GM10248 (cell line): ENCODE measurements around the gene RAD23A.

Experiments used
- CTCF ChIA-PET: fragments of 300-600 bp; sonication (Branson Sonifier 250); formaldehyde crosslinking; extraction: SDS; loops from one replicate; lab custom pipeline; 2021; ENCODE audit warnings: antibody characterized with exemption; lab: Yijun Ruan, JAX
- POLR2A ChIA-PET: fragments of 350-650 bp; sonication (Branson Sonifier 250); formaldehyde crosslinking; extraction: SDS; loops from one replicate; lab custom pipeline; 2020; ENCODE audit warnings: antibody characterized with exemption; lab: Yijun Ruan, JAX
- DNase-seq: peaks from one replicate; pipeline ENCODE4 v3.0.0; 2012; ENCODE audit errors: extremely low spot score
- TF ChIP-seq, protein P1 (sequence below): IDR thresholded peaks from 2 replicates; pipeline ENCODE4 v1.5.1; 2012; ENCODE audit warnings: mild to moderate bottlenecking, low read depth; ENCODE audit errors: extremely low read depth, missing control alignments, control extremely low read depth

RAD23A gene

DNA sequence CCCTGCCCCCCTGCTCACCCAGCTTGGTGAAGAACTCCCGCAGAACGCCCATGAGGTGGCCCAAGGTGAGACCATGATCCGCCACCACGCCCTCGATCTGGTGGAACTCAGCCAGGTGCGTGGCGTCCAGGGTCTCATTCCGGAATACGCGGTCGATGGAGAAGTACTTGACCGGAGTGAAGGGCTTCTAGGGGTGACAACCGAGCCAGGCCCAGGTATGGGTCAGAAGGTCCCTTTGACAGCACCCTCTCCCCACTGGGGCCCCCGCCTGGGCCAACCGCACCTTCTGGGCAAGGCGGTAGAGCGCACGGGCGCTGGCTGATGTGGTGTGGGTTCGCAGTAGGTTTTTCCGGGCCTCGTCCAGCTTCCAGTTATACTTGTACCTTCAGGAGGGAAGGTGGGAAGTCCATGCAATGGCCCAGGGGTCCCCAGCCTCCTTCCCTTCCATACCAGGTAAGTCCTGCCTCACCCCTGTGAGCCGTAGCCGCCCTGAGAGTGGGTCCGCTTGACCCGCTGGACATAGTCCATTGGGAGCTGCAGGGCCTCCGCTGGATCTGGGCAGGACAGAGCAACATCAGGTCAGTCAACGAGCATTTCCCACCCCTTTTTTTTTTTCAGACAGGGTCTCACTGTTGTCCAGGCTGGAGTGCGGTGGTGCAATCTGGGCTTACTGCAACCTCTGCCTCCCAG lies 20.9 kb upstream of the RAD23A start:
- ChIA-PET POLR2A (interaction anchor here (0.7 to 1.4 kb wide), 2 partner anchors 13 to 1873 kb away, joined by 3 read pairs; no protein-coding TSS in a partner anchor), CTCF (interaction anchor here (1.3 kb wide), 1 partner anchor 40 kb away, joined by 4 read pairs; no protein-coding TSS in a partner anchor)
- DNase-seq = no peak
- TF ChIP-seq, protein P1, sequence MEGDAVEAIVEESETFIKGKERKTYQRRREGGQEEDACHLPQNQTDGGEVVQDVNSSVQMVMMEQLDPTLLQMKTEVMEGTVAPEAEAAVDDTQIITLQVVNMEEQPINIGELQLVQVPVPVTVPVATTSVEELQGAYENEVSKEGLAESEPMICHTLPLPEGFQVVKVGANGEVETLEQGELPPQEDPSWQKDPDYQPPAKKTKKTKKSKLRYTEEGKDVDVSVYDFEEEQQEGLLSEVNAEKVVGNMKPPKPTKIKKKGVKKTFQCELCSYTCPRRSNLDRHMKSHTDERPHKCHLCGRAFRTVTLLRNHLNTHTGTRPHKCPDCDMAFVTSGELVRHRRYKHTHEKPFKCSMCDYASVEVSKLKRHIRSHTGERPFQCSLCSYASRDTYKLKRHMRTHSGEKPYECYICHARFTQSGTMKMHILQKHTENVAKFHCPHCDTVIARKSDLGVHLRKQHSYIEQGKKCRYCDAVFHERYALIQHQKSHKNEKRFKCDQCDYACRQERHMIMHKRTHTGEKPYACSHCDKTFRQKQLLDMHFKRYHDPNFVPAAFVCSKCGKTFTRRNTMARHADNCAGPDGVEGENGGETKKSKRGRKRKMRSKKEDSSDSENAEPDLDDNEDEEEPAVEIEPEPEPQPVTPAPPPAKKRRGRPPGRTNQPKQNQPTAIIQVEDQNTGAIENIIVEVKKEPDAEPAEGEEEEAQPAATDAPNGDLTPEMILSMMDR = no peak

DNA sequence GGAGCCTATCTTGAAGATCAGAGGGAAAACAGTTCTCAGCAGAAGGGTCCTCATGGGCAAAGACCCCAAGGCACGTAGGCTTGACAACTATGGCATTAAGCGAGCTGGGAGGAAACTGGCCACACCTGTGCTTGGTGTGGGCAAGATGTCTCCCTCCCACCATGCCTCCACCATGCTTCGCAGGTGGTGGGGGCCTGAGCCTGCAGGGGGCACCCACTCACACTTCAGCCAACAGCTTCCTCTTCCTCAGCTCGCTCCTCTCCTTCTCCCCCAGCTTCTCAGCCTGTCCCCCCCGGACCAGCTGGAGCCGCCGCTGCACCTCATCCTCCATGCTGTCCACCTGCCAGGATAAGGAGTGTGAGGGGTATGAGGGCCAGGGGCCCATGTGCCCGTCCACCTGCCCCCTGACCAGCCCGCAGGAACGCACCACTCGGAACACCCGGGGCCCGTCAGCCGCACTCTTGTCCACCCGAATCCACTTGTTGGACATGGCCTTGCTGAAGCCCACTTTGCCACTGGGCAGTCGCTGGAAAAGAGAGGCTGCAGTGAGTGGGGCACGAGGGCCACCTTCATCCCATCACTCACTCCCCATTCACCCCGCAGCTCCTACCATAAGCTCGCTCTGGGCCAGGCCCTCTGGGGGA lies 15.5 kb upstream of the RAD23A start:
- TF ChIP-seq, protein P1 = no peak
- no peak for DNase-seq
- CTCF ChIA-PET = interaction anchor here (1.0 to 1.6 kb wide), 4 partner anchors 13 to 35 kb away, joined by 3 to 6 read pairs (median 4); no protein-coding TSS in a partner anchor

DNA sequence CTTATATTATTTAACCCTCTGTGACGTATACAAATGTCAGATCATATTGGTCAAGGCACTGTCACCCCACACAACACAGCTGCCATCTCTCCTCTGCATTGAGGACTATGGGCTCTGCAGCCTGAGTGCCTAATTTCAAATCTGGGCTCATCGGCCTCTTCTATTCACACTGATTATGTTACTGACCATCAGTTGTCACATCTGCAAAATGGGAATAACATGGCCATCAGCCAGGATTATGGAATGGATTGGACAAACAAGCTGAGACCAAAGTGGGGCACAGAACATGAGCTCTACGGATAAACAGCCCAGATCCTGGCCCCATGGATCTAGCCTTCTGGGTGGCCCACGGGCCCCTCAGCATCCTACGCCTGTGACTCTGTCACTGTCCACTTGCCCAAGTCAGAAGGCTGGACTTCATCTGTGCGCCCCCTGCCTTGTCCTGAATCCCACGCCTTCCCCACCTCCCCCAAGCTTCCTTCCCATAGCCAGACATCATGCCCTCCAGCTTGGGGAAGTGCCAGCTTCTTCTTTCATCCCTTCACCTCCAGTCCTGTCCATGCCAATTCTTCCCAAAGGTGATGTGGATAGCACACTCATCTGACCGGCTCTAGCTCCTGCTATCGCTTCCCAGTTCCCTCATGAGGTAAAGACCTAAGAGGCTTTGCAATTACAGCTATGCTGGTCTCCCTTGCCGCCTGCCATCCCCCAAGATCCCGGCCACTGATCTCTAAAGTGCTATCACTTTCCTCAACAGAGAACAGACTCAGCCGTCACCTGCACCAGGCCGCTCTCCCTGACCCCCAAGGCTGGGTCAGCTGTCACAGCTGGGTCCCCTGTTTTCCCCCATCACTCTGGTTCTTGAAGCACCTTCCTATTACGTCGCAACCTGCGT lies 13.0 kb upstream of the RAD23A start:
- TF ChIP-seq, protein P1 = no peak
- no peak for DNase-seq
- ChIA-PET POLR2A (interaction anchor here (0.6 to 1.5 kb wide), 3 partner anchors 28 to 172 kb away, joined by 3 to 5 read pairs (median 4); no protein-coding TSS in a partner anchor), CTCF (interaction anchor here (1.1 to 2.1 kb wide), 10 partner anchors 11 to 175 kb away, joined by 3 to 9 read pairs (median 4); partner anchors contain the start of genes GCDH and SYCE2)

More for the DNA sequence above, 15.5 kb upstream of the RAD23A start:
- POLR2A ChIA-PET = no interaction called here

DNA sequence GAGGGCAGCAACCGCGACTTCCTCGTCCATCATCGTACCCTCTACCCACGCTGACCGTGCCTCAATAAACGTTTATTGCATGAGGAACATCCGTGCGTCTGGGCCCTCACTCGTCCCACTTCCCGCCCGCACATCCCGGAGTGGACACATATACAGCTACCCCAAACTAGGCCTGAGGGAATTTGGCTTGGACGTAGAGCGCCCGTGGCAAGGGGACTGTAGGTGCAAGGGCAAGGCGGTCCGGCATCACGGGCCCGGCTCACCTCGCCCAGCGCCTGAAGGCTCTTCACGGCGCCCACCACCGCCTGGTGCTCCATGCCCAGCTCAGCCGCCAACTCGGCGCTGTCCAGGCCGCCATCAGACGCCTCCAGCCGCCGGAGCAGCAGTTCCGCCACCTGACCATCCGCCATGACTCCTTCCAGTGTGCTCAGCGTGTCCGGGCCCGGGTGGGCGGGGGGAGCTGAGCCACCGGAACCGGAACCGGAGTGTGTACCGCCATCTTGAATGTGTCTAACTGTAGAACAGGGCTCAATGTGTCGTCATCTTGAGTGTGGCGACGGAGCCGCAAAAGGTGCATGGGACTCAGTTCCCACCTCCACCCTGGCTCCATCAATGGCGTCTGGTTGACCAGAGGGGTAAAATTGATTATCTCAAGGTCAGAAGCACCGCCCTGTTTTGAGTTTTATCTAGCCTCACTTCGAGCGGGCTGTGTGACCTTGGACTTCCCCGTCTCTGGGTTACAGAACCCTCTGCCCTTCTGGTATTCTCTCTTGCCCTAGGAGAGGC lies 12.2 kb upstream of the RAD23A start, which contains the start of gene FARSA:
Gene FARSA, minus strand, starts transcription at position 425 of the 786 bp plus-strand sequence. Its CDS starts 15 bp downstream, at position 410.
- DNase-seq = peak; percentile 93
- CTCF ChIA-PET = interaction anchor here (1.1 to 2.1 kb wide), 9 partner anchors 12 to 171 kb away, joined by 3 to 9 read pairs (median 3); partner anchors contain the start of genes GCDH and SYCE2
- POLR2A ChIA-PET = interaction anchor here (0.5 to 1.5 kb wide), 4 partner anchors 10 to 171 kb away, joined by 3 to 5 read pairs (median 4); no protein-coding TSS in a partner anchor
- TF ChIP-seq, protein P1 = no peak

DNA sequence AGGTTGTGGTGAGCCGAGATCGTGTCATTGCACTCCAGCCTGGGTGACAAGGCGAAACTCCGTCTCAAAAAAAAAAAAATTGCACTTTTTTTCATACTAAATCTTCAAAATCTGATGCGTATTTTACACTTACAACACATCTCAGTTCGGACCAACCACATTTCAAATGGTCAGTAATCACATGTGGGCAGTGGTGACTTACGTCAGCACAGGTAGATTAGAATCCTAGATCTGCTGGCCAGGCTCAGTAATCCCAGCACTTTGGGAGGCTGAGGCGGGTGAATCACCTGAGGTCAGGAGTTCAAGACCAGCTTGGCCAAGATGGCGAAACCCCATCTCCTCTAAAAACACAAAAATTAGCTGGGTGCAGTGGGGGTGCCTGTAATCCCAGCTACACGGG lies 10.6 kb upstream of the RAD23A start:
- DNase-seq = no peak
- TF ChIP-seq, protein P1 = no peak
- ChIA-PET POLR2A (interaction anchor here (0.6 to 0.7 kb wide), 2 partner anchors 24 to 27 kb away, joined by 3 to 13 read pairs; no protein-coding TSS in a partner anchor), CTCF (interaction anchor here (1.6 kb wide), 1 partner anchor 30 kb away, joined by 5 read pairs; no protein-coding TSS in a partner anchor)
